K562 (cell line): Measurements from ENCODE around the gene NRN1L. TPM values are rescaled to one million over a fixed set of nuclear protein-coding genes. Genes with fewer than 3 reads are reported as not detected.

Source experiments
- ATF1 ChIP-seq, 2 experiments: fragments of 450-650 bp in 1 of 2; IDR thresholded peaks; 2 replicates each; pipeline ENCODE4 v1.6.1; 2016; ENCODE audit warnings: missing compliant biosample characterization in 1 of 2, missing genetic modification characterization in 1 of 2
- CBX8 ChIP-seq: fragments of 200-600 bp; sonication (generic); IDR thresholded peaks from 2 replicates; pipeline ENCODE4 v1.6.1; 2012; ENCODE audit warnings: borderline replicate concordance, mixed run types, low read depth, mild to moderate bottlenecking, moderate library complexity, mixed read lengths, low read length, control low read depth, inconsistent platforms; ENCODE audit not compliant: poor library complexity, severe bottlenecking; ENCODE audit errors: extremely low read depth
- ELF2 ChIP-seq: fragments of 250-450 bp; sonication (Bioruptor Pico); IDR thresholded peaks from 2 replicates; pipeline ENCODE4 v1.5.0; 2021; ENCODE audit warnings: mild to moderate bottlenecking
- FOSL1 ChIP-seq: fragments of 200-800 bp; sonication (Bioruptor generic); conservative IDR thresholded peaks from 2 replicates; pipeline ENCODE4 v1.6.1; 2016; ENCODE audit warnings: missing genetic modification characterization, missing compliant biosample characterization
- FOXK2 ChIP-seq, 2 experiments: fragments of 450-650 bp; IDR thresholded peaks in 1 of 2; conservative IDR thresholded peaks in 1 of 2; 2 replicates each; pipeline ENCODE4 v1.6.1; 2016; ENCODE audit warnings: low read depth in 2 of 2, mild to moderate bottlenecking in 1 of 2
- HMBOX1 ChIP-seq: sonication (generic); IDR thresholded peaks from 2 replicates; pipeline ENCODE4 v1.6.1; 2016
- IRF9 ChIP-seq: fragments of 450-650 bp; IDR thresholded peaks from 2 replicates; pipeline ENCODE4 v1.6.1; 2016; ENCODE audit warnings: missing biosample characterization, missing genetic modification characterization
- NELFE ChIP-seq: IDR thresholded peaks from 2 replicates; pipeline ENCODE4 v1.6.1; 2011; ENCODE audit warnings: mild to moderate bottlenecking; ENCODE audit not compliant: insufficient read depth, insufficient read length
- PCBP2 ChIP-seq: fragments of 200-400 bp; formaldehyde crosslinking; IDR thresholded peaks from 2 replicates; pipeline ENCODE4 v1.6.1; 2018; ENCODE audit warnings: low read length, low read depth, mild to moderate bottlenecking, moderate library complexity; ENCODE audit not compliant: poor library complexity, severe bottlenecking
- POU5F1 ChIP-seq: fragments of 150-350 bp; IDR thresholded peaks from 2 replicates; pipeline ENCODE4 v1.6.1; 2014; ENCODE audit warnings: borderline replicate concordance, low read length, low read depth, mild to moderate bottlenecking; ENCODE audit not compliant: partially characterized antibody
- SREBF1 ChIP-seq: fragments of 150-350 bp; IDR thresholded peaks from 2 replicates; pipeline ENCODE4 v1.6.1; 2014; ENCODE audit warnings: antibody characterized with exemption, low read depth, low read length, borderline replicate concordance
- TBP ChIP-seq: optimal IDR thresholded peaks from 2 replicates; pipeline ENCODE3; 2011; ENCODE audit warnings: low read depth, low read length, improper control_type of control experiment
- USF1 ChIP-seq: sonication (generic); formaldehyde crosslinking; IDR thresholded peaks from 2 replicates; pipeline ENCODE4 v1.9.0; 2022; ENCODE audit warnings: mild to moderate bottlenecking, missing genetic modification reagents
- ZFP1 ChIP-seq: fragments of 450-650 bp; formaldehyde crosslinking; IDR thresholded peaks from 2 replicates; pipeline ENCODE4 v1.4.0; 2020; ENCODE audit warnings: mild to moderate bottlenecking, mixed read lengths
- ZNF24 ChIP-seq: fragments of 450-650 bp; IDR thresholded peaks from 2 replicates; pipeline ENCODE4 v1.6.1; 2016
- ZNF311 ChIP-seq: fragments of 250-450 bp; sonication (Bioruptor Pico); IDR thresholded peaks from 2 replicates; pipeline ENCODE4 v1.4.0; 2020; ENCODE audit warnings: mild to moderate bottlenecking, moderate library complexity
- ZNF507 ChIP-seq: conservative IDR thresholded peaks from 2 replicates; pipeline ENCODE4 v1.6.1; 2017; ENCODE audit warnings: missing genetic modification characterization, missing compliant biosample characterization
- ZNF699 ChIP-seq: fragments of 250-450 bp; sonication (Bioruptor Pico); IDR thresholded peaks from 2 replicates; pipeline ENCODE4 v1.8.0; 2021; ENCODE audit warnings: mild to moderate bottlenecking, moderate library complexity; ENCODE audit not compliant: insufficient replicate concordance
- ZNF830 ChIP-seq: fragments of 250-450 bp; sonication (Bioruptor Pico); IDR thresholded peaks from 2 replicates; pipeline ENCODE4 v1.5.0; 2021; ENCODE audit warnings: mild to moderate bottlenecking
- polyA plus RNA-seq, 8 experiments: library from polyadenylated mRNA; depleted of rRNA in 4 of 8; stranded (reverse) in 5 of 8; unstranded in 3 of 8; fragments of >200 nt; fragmentation: Nextera tagmentation in 2 of 8; fragmentation: Illumina TruSeq in 1 of 8; extraction: Ambion mirVana in 2 of 8; extraction: Trizol in 1 of 8; gene quantifications; 2 replicates each; pipeline versions ENCODE4 v1.2.1 to v1.2.3, GENCODE V29; 2011 to 2014; ENCODE audit warnings: inconsistent platforms in 1 of 8, missing spikeins in 1 of 8
- total RNA-seq, 7 experiments: library from RNA; depleted of rRNA in 6 of 7; stranded (reverse); fragments of >200 nt in 6 of 7; fragmentation: Illumina TruSeq in 2 of 7; extraction: Trizol in 2 of 7; gene quantifications; 2 replicates each; pipeline versions ENCODE4 v1.2.1 to v1.2.3, GENCODE V29; 2011 to 2021; ENCODE audit warnings: low replicate concordance in 1 of 7
- TF ChIP-seq, protein P1 (sequence below): fragments of 200-400 bp; formaldehyde crosslinking; IDR thresholded peaks from 2 replicates; pipeline ENCODE4 v1.6.1; 2017; ENCODE audit warnings: mild to moderate bottlenecking, low read depth, low read length, moderate library complexity
- TF ChIP-seq, protein P2 (sequence below): fragments of 250-450 bp; sonication (Bioruptor Pico); IDR thresholded peaks from 2 replicates; pipeline ENCODE4 v1.9.0; 2021; ENCODE audit warnings: mild to moderate bottlenecking, inconsistent platforms

The NRN1L gene
- total and polyA plus RNA-seq, 9 of the 15 experiments (the other 6 are each of a cell fraction or from before 2014, with no cell fraction given) = 0.22 to 0.86 (median 0.61) TPM; not detected in 5

DNA sequence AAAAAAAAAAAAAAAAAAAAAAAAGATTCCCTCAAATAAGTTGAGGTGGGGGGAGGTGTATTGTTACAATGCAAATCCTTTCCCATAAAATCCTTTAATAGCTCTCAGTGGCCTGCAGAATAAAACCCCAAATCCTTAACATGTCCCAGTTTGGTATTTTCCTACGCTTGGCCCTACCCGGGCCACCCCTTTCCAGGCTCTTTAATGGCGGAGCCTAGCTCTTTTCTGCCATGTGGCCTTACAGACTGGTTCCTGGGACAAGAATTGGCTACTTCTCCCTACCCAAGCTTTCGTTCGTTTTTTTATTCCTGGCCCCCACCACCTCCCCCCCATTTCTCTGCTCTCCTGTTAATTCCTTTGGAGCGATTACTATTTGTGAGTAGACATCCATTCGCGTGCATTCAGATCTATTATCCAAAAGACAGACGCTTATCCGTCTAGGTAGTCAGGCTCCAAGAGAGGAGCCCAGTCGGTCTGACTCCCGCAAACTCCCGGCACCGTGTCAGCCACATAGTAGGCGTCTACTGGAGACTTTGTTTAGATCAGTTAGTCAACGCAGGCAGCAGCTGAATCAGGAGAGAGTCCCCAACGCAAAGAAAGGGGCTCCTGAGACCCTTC, 43.4 kb upstream of the NRN1L start (continued):
- TF ChIP-seq, protein P1, sequence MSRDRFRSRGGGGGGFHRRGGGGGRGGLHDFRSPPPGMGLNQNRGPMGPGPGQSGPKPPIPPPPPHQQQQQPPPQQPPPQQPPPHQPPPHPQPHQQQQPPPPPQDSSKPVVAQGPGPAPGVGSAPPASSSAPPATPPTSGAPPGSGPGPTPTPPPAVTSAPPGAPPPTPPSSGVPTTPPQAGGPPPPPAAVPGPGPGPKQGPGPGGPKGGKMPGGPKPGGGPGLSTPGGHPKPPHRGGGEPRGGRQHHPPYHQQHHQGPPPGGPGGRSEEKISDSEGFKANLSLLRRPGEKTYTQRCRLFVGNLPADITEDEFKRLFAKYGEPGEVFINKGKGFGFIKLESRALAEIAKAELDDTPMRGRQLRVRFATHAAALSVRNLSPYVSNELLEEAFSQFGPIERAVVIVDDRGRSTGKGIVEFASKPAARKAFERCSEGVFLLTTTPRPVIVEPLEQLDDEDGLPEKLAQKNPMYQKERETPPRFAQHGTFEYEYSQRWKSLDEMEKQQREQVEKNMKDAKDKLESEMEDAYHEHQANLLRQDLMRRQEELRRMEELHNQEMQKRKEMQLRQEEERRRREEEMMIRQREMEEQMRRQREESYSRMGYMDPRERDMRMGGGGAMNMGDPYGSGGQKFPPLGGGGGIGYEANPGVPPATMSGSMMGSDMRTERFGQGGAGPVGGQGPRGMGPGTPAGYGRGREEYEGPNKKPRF = no peak
- TF ChIP-seq FOXK2 (conservative IDR thresholded peaks at IDR 0.05 in 1 of 2, IDR thresholded peaks at IDR 0.05 in 1 of 2; ENCODE audit: low read depth in 2 of 2) (no peak), FOSL1 (tag) (no peak), ZNF830 (CRISPR knock-in tag) (no peak), USF1 (CRISPR knock-in tag) (no peak), ELF2 (peak; percentile 34; the same call in 1 of the 2 replicates), ZNF699 (CRISPR knock-in tag) (no peak), HMBOX1 (no peak), SREBF1 (no peak), ATF1 (CRISPR knock-in tag; IDR thresholded peaks at IDR 0.05) (no peak), ATF1 (tag; IDR thresholded peaks at IDR 0.05) (no peak), ZNF507 (tag) (no peak), ZFP1 (CRISPR knock-in tag) (no peak), POU5F1 (no peak), TBP (no peak), PCBP2 (no peak), CBX8 (no peak), ZNF24 (no peak), ZNF311 (CRISPR knock-in tag) (no peak), IRF9 (no peak), NELFE (no peak)
- TF ChIP-seq, protein P2, sequence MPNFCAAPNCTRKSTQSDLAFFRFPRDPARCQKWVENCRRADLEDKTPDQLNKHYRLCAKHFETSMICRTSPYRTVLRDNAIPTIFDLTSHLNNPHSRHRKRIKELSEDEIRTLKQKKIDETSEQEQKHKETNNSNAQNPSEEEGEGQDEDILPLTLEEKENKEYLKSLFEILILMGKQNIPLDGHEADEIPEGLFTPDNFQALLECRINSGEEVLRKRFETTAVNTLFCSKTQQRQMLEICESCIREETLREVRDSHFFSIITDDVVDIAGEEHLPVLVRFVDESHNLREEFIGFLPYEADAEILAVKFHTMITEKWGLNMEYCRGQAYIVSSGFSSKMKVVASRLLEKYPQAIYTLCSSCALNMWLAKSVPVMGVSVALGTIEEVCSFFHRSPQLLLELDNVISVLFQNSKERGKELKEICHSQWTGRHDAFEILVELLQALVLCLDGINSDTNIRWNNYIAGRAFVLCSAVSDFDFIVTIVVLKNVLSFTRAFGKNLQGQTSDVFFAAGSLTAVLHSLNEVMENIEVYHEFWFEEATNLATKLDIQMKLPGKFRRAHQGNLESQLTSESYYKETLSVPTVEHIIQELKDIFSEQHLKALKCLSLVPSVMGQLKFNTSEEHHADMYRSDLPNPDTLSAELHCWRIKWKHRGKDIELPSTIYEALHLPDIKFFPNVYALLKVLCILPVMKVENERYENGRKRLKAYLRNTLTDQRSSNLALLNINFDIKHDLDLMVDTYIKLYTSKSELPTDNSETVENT (CRISPR knock-in tag) = 0 out of 2 replicates have a peak, but pooled peaks have one; percentile 33
